C4-2B (cell line): ENCODE data around the gene PTMA.

Experiments used
- ZFX ChIP-seq: fragments of 450-650 bp; IDR thresholded peaks from 2 replicates; pipeline ENCODE4 v1.6.1; 2017
- TF ChIP-seq, protein P1 (sequence below): fragments of 450-650 bp; conservative IDR thresholded peaks from 2 replicates; pipeline ENCODE4 v1.5.1; 2017; ENCODE audit warnings: mild to moderate bottlenecking

DNA sequence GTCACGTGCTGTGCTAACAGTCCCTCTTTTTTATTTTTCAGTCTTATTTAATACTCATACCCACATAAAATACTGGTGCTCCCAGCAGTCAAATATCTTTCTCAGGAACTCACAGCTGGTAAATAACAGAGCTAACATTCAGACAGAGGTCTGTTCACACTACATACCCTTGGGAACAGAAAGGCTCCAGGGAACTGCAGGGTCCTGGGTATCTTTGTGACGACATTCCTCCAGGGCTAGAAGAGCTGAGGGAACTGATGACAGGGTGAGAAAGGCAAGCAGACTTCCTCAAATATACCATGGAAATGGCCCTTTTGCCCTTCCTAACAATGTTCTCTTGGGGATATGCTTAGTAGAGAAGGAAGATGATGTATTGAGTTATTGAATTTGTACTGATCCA lies 53.4 kb downstream of the PTMA start:
- TF ChIP-seq, protein P1, sequence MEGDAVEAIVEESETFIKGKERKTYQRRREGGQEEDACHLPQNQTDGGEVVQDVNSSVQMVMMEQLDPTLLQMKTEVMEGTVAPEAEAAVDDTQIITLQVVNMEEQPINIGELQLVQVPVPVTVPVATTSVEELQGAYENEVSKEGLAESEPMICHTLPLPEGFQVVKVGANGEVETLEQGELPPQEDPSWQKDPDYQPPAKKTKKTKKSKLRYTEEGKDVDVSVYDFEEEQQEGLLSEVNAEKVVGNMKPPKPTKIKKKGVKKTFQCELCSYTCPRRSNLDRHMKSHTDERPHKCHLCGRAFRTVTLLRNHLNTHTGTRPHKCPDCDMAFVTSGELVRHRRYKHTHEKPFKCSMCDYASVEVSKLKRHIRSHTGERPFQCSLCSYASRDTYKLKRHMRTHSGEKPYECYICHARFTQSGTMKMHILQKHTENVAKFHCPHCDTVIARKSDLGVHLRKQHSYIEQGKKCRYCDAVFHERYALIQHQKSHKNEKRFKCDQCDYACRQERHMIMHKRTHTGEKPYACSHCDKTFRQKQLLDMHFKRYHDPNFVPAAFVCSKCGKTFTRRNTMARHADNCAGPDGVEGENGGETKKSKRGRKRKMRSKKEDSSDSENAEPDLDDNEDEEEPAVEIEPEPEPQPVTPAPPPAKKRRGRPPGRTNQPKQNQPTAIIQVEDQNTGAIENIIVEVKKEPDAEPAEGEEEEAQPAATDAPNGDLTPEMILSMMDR: no peak
- TF ChIP-seq ZFX: no peak
